Measurements from ENCODE around the gene FBXO36. TPM values are rescaled to one million over a fixed set of nuclear protein-coding genes. Genes with fewer than 3 reads are reported as not detected.

The FBXO36 gene
- polyA plus RNA-seq, 4 donors: 6.6 to 7.0 (median 6.9) TPM

GRCh38 chr2:230043025-230043424 is 120.7 kb downstream of the FBXO36 start:
- DNase-seq (ENCODE audit: low read depth in 4 of 4, low spot score in 2 of 4): no peak

GRCh38 chr2:230043461-230043860 is 121.2 kb downstream of the FBXO36 start:
- no peak for DNase-seq (ENCODE audit: low read depth in 4 of 4, low spot score in 2 of 4)

- no peak for DNase-seq (ENCODE audit: low read depth in 4 of 4, low spot score in 2 of 4)
Observed at GRCh38 chr2:230046491-230046890, 124.2 kb downstream of the FBXO36 start.

GRCh38 chr2:230048010-230048671 is 125.8 kb downstream of the FBXO36 start:
- DNase-seq (ENCODE audit: low read depth in 4 of 4, low spot score in 2 of 4): no peak

GRCh38 chr2:230050136-230050535 is 127.8 kb downstream of the FBXO36 start:
- no peak for DNase-seq (ENCODE audit: low read depth in 4 of 4, low spot score in 2 of 4)

- DNase-seq (ENCODE audit: low read depth in 4 of 4, low spot score in 2 of 4): no peak
Observed at GRCh38 chr2:230052299-230052698, 130.0 kb downstream of the FBXO36 start.

- DNase-seq (ENCODE audit: low read depth in 4 of 4, low spot score in 2 of 4): no peak
Observed at GRCh38 chr2:230053753-230054478, 131.6 kb downstream of the FBXO36 start.

GRCh38 chr2:230060672-230061293 is 138.5 kb downstream of the FBXO36 start:
- no peak for DNase-seq (ENCODE audit: low read depth in 4 of 4, low spot score in 2 of 4)

Other genes with a start within 250 kb of the FBXO36 start
- 10 to 100 TPM; 53.4 to 68.4 (median 62.5) TPM for gene DNER, start 207.9 kb upstream of the FBXO36 start, polyA plus RNA-seq (ENCODE audit: insufficient read length in 4 of 4)
- gene TRIP12, start 494 bp upstream of the FBXO36 start, polyA plus RNA-seq (ENCODE audit: insufficient read length in 4 of 4): 100 to 1,000 TPM; 162 to 194 (median 186) TPM
- gene SLC16A14, start 146.4 kb downstream of the FBXO36 start, polyA plus RNA-seq (ENCODE audit: insufficient read length in 4 of 4): 1 to 10 TPM; 4.9 to 9.4 (median 7.1) TPM